ENCODE measurements around the gene UBE2J2.

The UBE2J2 gene

GRCh38 chr1:1264026-1264425 is 9.6 kb downstream of the UBE2J2 start:
- no peak for TF ChIP-seq CTCF (IDR thresholded peaks at IDR 0.05; ENCODE audit: control insufficient read depth, insufficient read depth, low read depth, low read length, missing control alignments)
- no peak overlapping the region for H3K4me3 ChIP-seq (ENCODE audit: control insufficient read depth, low read depth, low read length)
- no peak for DNase-seq (ENCODE audit: low read depth)

GRCh38 chr1:1262758-1263157 is 10.9 kb downstream of the UBE2J2 start:
- no peak for TF ChIP-seq CTCF (IDR thresholded peaks at IDR 0.05; ENCODE audit: control insufficient read depth, insufficient read depth, low read depth, low read length, missing control alignments)
- DNase-seq (ENCODE audit: low read depth), result no peak
- no peak overlapping the region for H3K4me3 ChIP-seq (ENCODE audit: control insufficient read depth, low read depth, low read length)

GRCh38 chr1:1262071-1262470 is 11.6 kb downstream of the UBE2J2 start:
- H3K4me3 ChIP-seq (ENCODE audit: control insufficient read depth, low read depth, low read length), result no peak overlapping the region
- DNase-seq (ENCODE audit: low read depth), result no peak
- no peak for TF ChIP-seq CTCF (IDR thresholded peaks at IDR 0.05; ENCODE audit: control insufficient read depth, insufficient read depth, low read depth, low read length, missing control alignments)

GRCh38 chr1:1260843-1261560 is 12.7 kb downstream of the UBE2J2 start:
- no peak for DNase-seq (ENCODE audit: low read depth)
- TF ChIP-seq CTCF (IDR thresholded peaks at IDR 0.05; ENCODE audit: control insufficient read depth, insufficient read depth, low read depth, low read length, missing control alignments), result no peak
- H3K4me3 ChIP-seq (ENCODE audit: control insufficient read depth, low read depth, low read length), result no peak overlapping the region

- no peak overlapping the region for H3K4me3 ChIP-seq (ENCODE audit: control insufficient read depth, low read depth, low read length)
- DNase-seq (ENCODE audit: low read depth), result no peak
- TF ChIP-seq CTCF (IDR thresholded peaks at IDR 0.05; ENCODE audit: control insufficient read depth, insufficient read depth, low read depth, low read length, missing control alignments), result no peak
Observed at GRCh38 chr1:1259951-1260600, 13.6 kb downstream of the UBE2J2 start.

- no peak overlapping the region for H3K4me3 ChIP-seq (ENCODE audit: control insufficient read depth, low read depth, low read length)
- TF ChIP-seq CTCF (IDR thresholded peaks at IDR 0.05; ENCODE audit: control insufficient read depth, insufficient read depth, low read depth, low read length, missing control alignments), result no peak
- DNase-seq (ENCODE audit: low read depth), result no peak
Observed at GRCh38 chr1:1259540-1259939, 14.1 kb downstream of the UBE2J2 start.
